Measurements from ENCODE around the gene SYS1.
A peak's percentile ranks its signal among the peaks of the same experiment; 100 is the strongest.

Gene SYS1

DNA sequence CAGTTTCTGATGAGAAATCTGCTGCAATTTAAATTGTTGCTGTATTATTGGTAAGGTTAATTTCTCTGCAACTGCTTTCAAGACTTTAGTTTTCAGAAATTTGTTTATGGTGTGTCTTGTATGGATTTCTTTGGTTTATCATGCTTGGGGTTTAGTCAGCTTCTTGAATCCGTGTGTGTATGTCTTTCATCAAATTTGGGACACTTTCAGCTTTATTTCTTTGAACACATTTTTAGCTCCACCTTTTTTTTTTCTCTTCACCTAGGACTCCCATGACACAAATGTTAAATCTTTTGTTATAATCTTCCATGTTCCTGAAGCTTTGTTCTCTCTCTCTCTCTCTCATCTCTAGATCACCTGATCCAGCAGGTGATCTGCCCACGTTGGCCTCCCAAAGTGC, 28.6 kb downstream of the SYS1 start:
- no peak for DNase-seq (ENCODE audit: low spot score)

GRCh38 chr20:45392733-45393132, 29.8 kb downstream of the SYS1 start:
- DNase-seq (ENCODE audit: low spot score), result peak; percentile 68

GRCh38 chr20:45394221-45395113, 31.5 kb downstream of the SYS1 start:
- DNase-seq (ENCODE audit: low spot score), result no peak

- no peak for DNase-seq (ENCODE audit: low spot score)
Measured at GRCh38 chr20:45395114-45395415, 32.1 kb downstream of the SYS1 start.

GRCh38 chr20:45399018-45399417, 36.1 kb downstream of the SYS1 start:
- DNase-seq (ENCODE audit: low spot score), result no peak

- no peak for DNase-seq (ENCODE audit: low spot score)
Measured at GRCh38 chr20:45400346-45401031, 37.5 kb downstream of the SYS1 start.

DNA sequence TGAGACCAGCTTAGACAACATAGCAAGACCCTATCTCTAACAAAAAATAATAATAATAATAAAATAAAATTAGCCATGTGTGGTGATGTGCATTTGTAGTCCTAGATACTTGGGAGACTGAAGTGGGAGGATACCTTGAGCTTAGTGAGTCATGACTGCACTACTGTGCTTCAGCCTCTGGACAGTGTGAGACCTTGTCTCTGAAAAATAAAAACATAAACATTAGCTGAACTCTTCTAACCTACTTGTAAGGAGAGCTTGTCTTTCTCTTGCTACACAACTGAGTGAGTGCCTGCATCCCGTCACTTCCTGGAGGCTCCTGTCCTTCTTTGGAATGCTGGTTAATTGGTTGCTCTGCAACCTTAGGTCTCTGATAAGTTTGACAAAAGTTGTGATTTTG, 40.0 kb downstream of the SYS1 start:
- no peak for DNase-seq (ENCODE audit: low spot score)

- no peak for DNase-seq (ENCODE audit: low spot score)
Measured at GRCh38 chr20:45404438-45404837, 41.5 kb downstream of the SYS1 start.

GRCh38 chr20:45405571-45406259, 42.8 kb downstream of the SYS1 start:
- DNase-seq (ENCODE audit: low spot score), result peak; percentile 57

GRCh38 chr20:45406260-45407066, 43.5 kb downstream of the SYS1 start:
- DNase-seq (ENCODE audit: low spot score), result peak; percentile 92

GRCh38 chr20:45407067-45407745, 44.2 kb downstream of the SYS1 start:
- DNase-seq (ENCODE audit: low spot score), result peak; percentile 73

- no peak for DNase-seq (ENCODE audit: low spot score)
Measured at GRCh38 chr20:45407783-45408645, 45.1 kb downstream of the SYS1 start, which contains the start of gene DBNDD2. Gene DBNDD2, plus strand, starts transcription at chr20:45408289. Its CDS starts 179 bp downstream, at chr20:45408468.

DNA sequence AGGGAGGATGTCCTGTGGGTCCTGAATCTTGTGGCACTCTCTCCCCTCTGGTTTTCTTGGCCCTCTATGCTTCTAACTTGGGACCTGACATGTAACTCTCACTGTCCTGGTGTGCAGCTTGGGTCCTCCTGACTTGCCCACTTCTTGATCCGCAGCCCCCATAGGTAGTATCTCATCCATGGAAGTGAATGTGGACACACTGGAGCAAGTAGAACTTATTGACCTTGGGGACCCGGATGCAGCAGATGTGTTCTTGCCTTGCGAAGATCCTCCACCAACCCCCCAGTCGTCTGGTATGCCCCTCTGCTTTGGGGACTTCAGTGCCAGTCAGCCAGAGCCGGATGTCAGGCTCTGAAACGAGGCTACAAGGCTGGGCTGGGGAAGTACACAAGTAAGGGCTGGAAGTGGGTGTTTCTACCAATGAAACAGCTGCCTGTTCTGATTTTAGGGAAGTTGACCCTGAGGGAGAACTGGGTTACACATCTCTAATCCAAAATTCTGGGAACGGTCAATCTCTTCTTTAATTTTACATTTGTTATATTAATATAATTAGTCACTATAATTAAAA, 45.8 kb downstream of the SYS1 start:
- no peak for DNase-seq (ENCODE audit: low spot score)

DNA sequence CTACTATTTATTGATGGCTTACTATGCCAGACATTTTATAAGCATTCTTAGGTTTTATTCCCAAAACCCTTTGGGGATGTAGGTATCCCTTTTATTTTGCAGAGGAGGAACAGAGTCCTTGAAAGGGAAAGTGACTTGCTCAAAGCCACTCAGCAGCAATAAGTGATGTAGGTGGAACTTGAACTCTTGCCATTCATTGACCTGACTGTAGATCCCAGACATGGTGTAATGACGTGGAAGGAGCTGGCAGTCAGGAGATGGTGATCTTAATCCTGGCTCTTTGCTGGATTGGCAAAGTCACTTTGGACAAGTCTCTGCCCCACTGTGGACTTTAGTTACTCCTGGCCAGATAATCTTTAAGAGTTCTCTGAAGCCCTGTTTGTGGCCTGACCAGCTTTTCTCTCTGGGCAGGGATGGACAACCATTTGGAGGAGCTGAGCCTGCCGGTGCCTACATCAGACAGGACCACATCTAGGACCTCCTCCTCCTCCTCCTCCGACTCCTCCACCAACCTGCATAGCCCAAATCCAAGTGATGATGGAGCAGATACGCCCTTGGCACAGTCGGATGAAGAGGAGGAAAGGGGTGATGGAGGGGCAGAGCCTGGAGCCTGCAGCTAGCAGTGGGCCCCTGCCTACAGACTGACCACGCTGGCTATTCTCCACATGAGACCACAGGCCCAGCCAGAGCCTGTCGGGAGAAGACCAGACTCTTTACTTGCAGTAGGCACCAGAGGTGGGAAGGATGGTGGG, 46.7 kb downstream of the SYS1 start:
- DNase-seq (ENCODE audit: low spot score), result no peak

GRCh38 chr20:45410887-45411286, 47.9 kb downstream of the SYS1 start:
- no peak for DNase-seq (ENCODE audit: low spot score)

DNA sequence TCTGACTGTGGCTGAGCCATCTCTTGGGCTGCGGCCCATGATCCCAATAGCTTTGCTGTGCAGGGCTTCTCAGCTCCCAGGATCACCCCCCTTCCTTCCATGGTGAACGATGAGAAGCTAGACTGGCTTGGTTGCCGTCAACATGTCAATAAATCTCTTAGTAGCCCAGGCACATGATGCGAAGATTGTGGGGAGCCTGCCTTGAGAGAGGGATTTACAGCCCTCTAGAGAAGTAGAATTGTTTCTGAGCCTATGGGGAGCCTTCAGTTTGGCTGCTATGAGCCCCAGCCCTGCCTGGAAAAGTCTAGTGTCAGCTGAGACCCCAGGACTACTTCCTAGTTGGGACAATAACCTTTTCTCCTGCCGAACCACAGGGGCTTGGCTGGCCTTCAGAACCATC, 49.7 kb downstream of the SYS1 start:
- no peak for DNase-seq (ENCODE audit: low spot score)

GRCh38 chr20:45413479-45413878, 50.5 kb downstream of the SYS1 start:
- DNase-seq (ENCODE audit: low spot score), result no peak

GRCh38 chr20:45415822-45416637, 53.1 kb downstream of the SYS1 start, which contains the start of gene PIGT:
Gene PIGT, plus strand, starts transcription at chr20:45416141. Its CDS starts 16 bp downstream, at chr20:45416157.
- peak; percentile 94 for DNase-seq (ENCODE audit: low spot score)

Data from D341Med (cell line).